Transverse colon (tissue), 4 donors: ENCODE results near the gene SGSM1.

ENCODE experiments used
- CTCF ChIP-seq, 5 experiments: fragments of 200-600 bp in 3 of 5; fragments of 450-650 bp in 2 of 5; sonication (generic) in 3 of 5; IDR thresholded peaks; 1 replicate in 2 of 5; 2 replicates in 3 of 5; pipeline ENCODE4 v1.5.1; 2016 to 2017; ENCODE audit warnings: antibody characterized with exemption in 5 of 5, inconsistent platforms in 3 of 5, mild to moderate bottlenecking in 2 of 5, moderate library complexity in 1 of 5
- EP300 ChIP-seq: sonication (generic); formaldehyde crosslinking; IDR thresholded peaks from one replicate; pipeline ENCODE4 v1.6.1; 2017; ENCODE audit warnings: antibody characterized with exemption, low read depth
- POLR2A ChIP-seq: fragments of 450-650 bp; IDR thresholded peaks from one replicate; pipeline ENCODE4 v1.6.1; 2016; ENCODE audit warnings: antibody characterized with exemption, mild to moderate bottlenecking, moderate library complexity
- POLR2AphosphoS5 ChIP-seq, 3 donors: sonication (generic); formaldehyde crosslinking; IDR thresholded peaks; one replicate each; pipeline ENCODE4 v1.6.1; 2016; ENCODE audit warnings: antibody characterized with exemption in 3 of 3

- no peak for TF ChIP-seq CTCF (IDR thresholded peaks at IDR 0.05)
- no peak for TF ChIP-seq POLR2AphosphoS5 (IDR thresholded peaks at IDR 0.05)
- TF ChIP-seq POLR2A = no peak
- no peak for TF ChIP-seq EP300
These were observed 120.4 kb downstream of the SGSM1 start for GRCh38 chr22:24926428-24926725.
